GM23338 (cell line): ENCODE data around the gene LRRC10B. TPM values are rescaled to one million over a fixed set of nuclear protein-coding genes. Genes with fewer than 3 reads are reported as not detected.

Source experiments
- ATAC-seq: fragments of 200-7000 bp; cut with Tn5 transposase; 3 replicates; pipeline ENCODE4 v1.9.1; 2020
- DNase-seq: peaks from one replicate; pipeline ENCODE4 v3.0.0-alpha.2; 2015; ENCODE audit warnings: low spot score
- H2AFZ ChIP-seq: fragments of 200-600 bp; sonication (generic); 2 replicates; pipeline ENCODE4 v1.8.0; 2016; ENCODE audit warnings: antibody characterized with exemption, mild to moderate bottlenecking, moderate library complexity
- H3F3A ChIP-seq: fragments of 200-600 bp; sonication (generic); replicated peaks from 2 replicates; pipeline ENCODE4 v1.8.0; 2017; ENCODE audit warnings: antibody characterized with exemption, mixed run types, low read depth
- H3K27ac ChIP-seq: fragments of 200-600 bp; sonication (generic); 2 replicates; pipeline ENCODE4 v1.6.1; 2016; ENCODE audit warnings: low read depth
- H3K27me3 ChIP-seq: fragments of 200-600 bp; sonication (generic); 2 replicates; pipeline ENCODE4 v1.8.0; 2016; ENCODE audit warnings: mild to moderate bottlenecking, mixed run types, moderate library complexity; ENCODE audit not compliant: insufficient read depth
- H3K36me3 ChIP-seq: fragments of 200-600 bp; sonication (generic); 2 replicates; pipeline ENCODE4 v1.8.0; 2016; ENCODE audit warnings: mild to moderate bottlenecking; ENCODE audit not compliant: insufficient read depth
- H3K4me1 ChIP-seq: fragments of 200-600 bp; sonication (generic); 2 replicates; pipeline ENCODE4 v1.8.0; 2016; ENCODE audit warnings: mild to moderate bottlenecking, moderate library complexity; ENCODE audit not compliant: insufficient read depth
- H3K4me2 ChIP-seq: fragments of 200-600 bp; sonication (generic); 2 replicates; pipeline ENCODE4 v1.7.1; 2017; ENCODE audit warnings: mixed run types
- H3K4me3 ChIP-seq: fragments of 200-600 bp; sonication (generic); 2 replicates; pipeline ENCODE4 v1.6.1; 2016; ENCODE audit warnings: mixed run types
- H3K79me2 ChIP-seq: fragments of 200-600 bp; sonication (generic); replicated peaks from 2 replicates; pipeline ENCODE4 v1.8.0; 2017; ENCODE audit warnings: mild to moderate bottlenecking; ENCODE audit not compliant: insufficient read depth
- H3K9me2 ChIP-seq: fragments of 200-600 bp; sonication (generic); 2 replicates; pipeline ENCODE4 v1.8.0; 2017; ENCODE audit not compliant: insufficient read depth
- H4K20me1 ChIP-seq: fragments of 200-600 bp; sonication (generic); replicated peaks from 2 replicates; pipeline ENCODE4 v1.8.0; 2017; ENCODE audit warnings: mild to moderate bottlenecking; ENCODE audit not compliant: insufficient read depth
- H3K27ac Mint-ChIP-seq: 2 replicates; pipeline ENCODE4 v1.8.0; 2020; ENCODE audit warnings: inconsistent platforms, mild to moderate bottlenecking, moderate library complexity, mixed read lengths
- H3K27me3 Mint-ChIP-seq: 3 replicates; pipeline ENCODE4 v1.8.0; 2022; ENCODE audit warnings: low read depth, mild to moderate bottlenecking, moderate library complexity, mixed read lengths, inconsistent platforms; ENCODE audit not compliant: insufficient read depth, poor library complexity
- H3K36me3 Mint-ChIP-seq: 3 replicates; pipeline ENCODE4 v1.8.0; 2021; ENCODE audit warnings: low read depth, mild to moderate bottlenecking, inconsistent platforms, moderate library complexity, mixed read lengths
- H3K4me1 Mint-ChIP-seq: 3 replicates; pipeline ENCODE4 v1.8.0; 2020; ENCODE audit warnings: mild to moderate bottlenecking, inconsistent platforms, mixed read lengths
- H3K4me3 Mint-ChIP-seq: 3 replicates; pipeline ENCODE4 v1.8.0; 2021; ENCODE audit warnings: moderate library complexity, mild to moderate bottlenecking, inconsistent platforms, mixed read lengths
- H3K9me3 Mint-ChIP-seq: 3 replicates; pipeline ENCODE4 v1.8.0; 2020; ENCODE audit warnings: moderate library complexity, mild to moderate bottlenecking, inconsistent platforms, mixed read lengths
- CREB1 ChIP-seq: fragments of 250-450 bp; sonication (Bioruptor Pico); IDR thresholded peaks from 2 replicates; pipeline ENCODE4 v1.5.0; 2020; ENCODE audit warnings: low read depth, mild to moderate bottlenecking, moderate library complexity
- EZH2 ChIP-seq: fragments of 200-600 bp; sonication (generic); IDR thresholded peaks from one replicate; pipeline ENCODE4 v1.8.0; 2017; ENCODE audit warnings: antibody characterized with exemption, mild to moderate bottlenecking, low read depth; ENCODE audit not compliant: unreplicated experiment
- JUNB ChIP-seq: IDR thresholded peaks from one replicate; pipeline ENCODE4 v1.6.1; 2016; ENCODE audit warnings: antibody characterized with exemption; ENCODE audit not compliant: unreplicated experiment
- POLR2AphosphoS5 ChIP-seq: IDR thresholded peaks from 2 replicates; pipeline ENCODE4 v1.6.1; 2016; ENCODE audit warnings: antibody characterized with exemption, low read depth
- ZNF114 ChIP-seq: fragments of 250-450 bp; sonication (Bioruptor Pico); IDR thresholded peaks from 2 replicates; pipeline ENCODE4 v1.5.0; 2020; ENCODE audit warnings: mild to moderate bottlenecking, moderate library complexity
- ZNF331 ChIP-seq: fragments of 250-450 bp; sonication (Bioruptor Pico); IDR thresholded peaks from 2 replicates; pipeline ENCODE4 v1.5.0; 2020; ENCODE audit warnings: low read depth, mild to moderate bottlenecking, moderate library complexity
- polyA plus RNA-seq: library from polyadenylated mRNA; unstranded; fragments of >200 nt; fragmentation: Nextera tagmentation; extraction: Ambion mirVana; gene quantifications from 2 replicates; pipeline ENCODE4 v1.2.1, GENCODE V29; 2016
- total RNA-seq: library from RNA; depleted of rRNA; stranded (reverse); fragments of >200 nt; shearing (Covaris generic); gene quantifications from 2 replicates; pipeline ENCODE4 v1.2.3, GENCODE V29; 2014
- TF ChIP-seq, protein P1 (sequence below): IDR thresholded peaks from 2 replicates; pipeline ENCODE4 v1.6.1; 2016; ENCODE audit warnings: antibody characterized with exemption
- TF ChIP-seq, protein P2 (sequence below), 2 experiments: fragments of 200-600 bp in 1 of 2; sonication (generic) in 1 of 2; conservative IDR thresholded peaks; 2 replicates each; pipeline versions ENCODE4 v1.5.1 to v1.6.1; 2016 to 2017; ENCODE audit warnings: antibody characterized with exemption in 2 of 2, low read depth in 2 of 2, mild to moderate bottlenecking in 2 of 2, moderate library complexity in 1 of 2
- TF ChIP-seq, protein P3 (sequence below): IDR thresholded peaks from one replicate; pipeline ENCODE4 v1.6.1; 2018; ENCODE audit warnings: antibody characterized with exemption; ENCODE audit not compliant: unreplicated experiment

LRRC10B gene
- total and polyA plus RNA-seq, 2 experiments from 2014 or later, result 0.47 to 1.6 TPM

DNA sequence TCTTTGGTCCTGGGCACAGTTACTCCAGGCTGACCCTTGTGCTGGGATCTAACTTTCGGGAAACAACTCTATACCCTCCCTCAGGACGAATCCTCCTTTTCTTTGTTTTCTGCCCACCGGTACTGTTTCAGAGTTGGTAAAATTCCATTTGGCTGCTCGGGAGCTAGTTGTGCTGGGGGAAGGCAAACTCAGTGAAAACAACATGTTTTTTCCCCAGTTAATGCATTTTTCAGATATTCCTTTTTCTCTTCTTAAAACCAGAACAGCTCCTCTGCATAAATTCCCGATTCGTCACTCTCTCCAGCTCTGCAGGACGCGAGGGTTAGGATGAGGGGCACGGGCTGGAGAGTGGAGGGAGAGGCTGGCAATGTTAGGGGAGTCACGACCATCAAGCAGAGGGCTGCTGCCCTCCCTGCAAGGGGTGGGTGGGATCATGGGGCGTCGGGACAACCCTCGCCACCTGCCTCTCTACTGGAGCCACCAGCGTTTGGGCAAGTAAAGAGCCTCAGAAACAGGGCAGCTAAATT is 31.3 kb downstream of the LRRC10B start:
- Histone ChIP-seq H3K27ac (no peak overlapping the region), H3K4me3 (no peak overlapping the region), H3K27me3 (no peaks in the 10 kb centered on the region), H3K4me1 (peaks cover 21% of the 10 kb centered on the region), H3K79me2 (no peaks in the 10 kb centered on the region), H3K4me2 (no peak overlapping the region), H2AFZ (0 out of 2 replicates have a peak overlapping the region, but pooled peaks have one; percentile 23), H4K20me1 (no peaks in the 10 kb centered on the region), H3K36me3 (no peaks in the 10 kb centered on the region), H3K9me2 (peaks cover 9% of the 10 kb centered on the region), H3F3A (0 out of 2 replicates have a peak, but pooled peaks cover 3% of the 10 kb centered on the region)
- peaks cover 10% of the 10 kb centered on the region for H3K27me3 Mint-ChIP-seq
- TF ChIP-seq, protein P1, sequence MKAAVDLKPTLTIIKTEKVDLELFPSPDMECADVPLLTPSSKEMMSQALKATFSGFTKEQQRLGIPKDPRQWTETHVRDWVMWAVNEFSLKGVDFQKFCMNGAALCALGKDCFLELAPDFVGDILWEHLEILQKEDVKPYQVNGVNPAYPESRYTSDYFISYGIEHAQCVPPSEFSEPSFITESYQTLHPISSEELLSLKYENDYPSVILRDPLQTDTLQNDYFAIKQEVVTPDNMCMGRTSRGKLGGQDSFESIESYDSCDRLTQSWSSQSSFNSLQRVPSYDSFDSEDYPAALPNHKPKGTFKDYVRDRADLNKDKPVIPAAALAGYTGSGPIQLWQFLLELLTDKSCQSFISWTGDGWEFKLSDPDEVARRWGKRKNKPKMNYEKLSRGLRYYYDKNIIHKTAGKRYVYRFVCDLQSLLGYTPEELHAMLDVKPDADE, result no peak
- no peak for TF ChIP-seq EZH2
- no peak for DNase-seq
- peaks cover 45% of the 10 kb centered on the region for H3K4me1 Mint-ChIP-seq
- no peak for ATAC-seq
- no peaks in the 10 kb centered on the region for H3K9me3 Mint-ChIP-seq
- no peak overlapping the region for H3K4me3 Mint-ChIP-seq
- no peak overlapping the region; the same call in 1 of the 2 replicates for H3K27ac Mint-ChIP-seq
- H3K36me3 Mint-ChIP-seq, result no peaks in the 10 kb centered on the region; the same call in 2 of the 3 replicates

- H3F3A ChIP-seq, result 0 out of 2 replicates have a peak, but pooled peaks cover 3% of the 10 kb centered on the region
- H3K9me3 Mint-ChIP-seq, result no peaks in the 10 kb centered on the region
- DNase-seq (no peak), ATAC-seq (no peak)
- no peaks in the 10 kb centered on the region for H3K36me3 ChIP-seq
- peaks cover 13% of the 10 kb centered on the region for H3K9me2 ChIP-seq
- H3K4me3 Mint-ChIP-seq, result no peak overlapping the region
- no peaks in the 10 kb centered on the region for H3K27me3 ChIP-seq
- no peak overlapping the region for H3K4me3 ChIP-seq
- H3K4me2 ChIP-seq, result no peak overlapping the region
- H3K27ac ChIP-seq, result no peak overlapping the region
- H3K79me2 ChIP-seq, result no peaks in the 10 kb centered on the region
- peaks cover 47% of the 10 kb centered on the region for H3K4me1 Mint-ChIP-seq
- peaks cover 21% of the 10 kb centered on the region for H3K4me1 ChIP-seq
- no peak overlapping the region for H3K27ac Mint-ChIP-seq
- no peaks in the 10 kb centered on the region for H4K20me1 ChIP-seq
- H3K27me3 Mint-ChIP-seq, result peaks cover 10% of the 10 kb centered on the region
- no peaks in the 10 kb centered on the region; the same call in 2 of the 3 replicates for H3K36me3 Mint-ChIP-seq
- H2AFZ ChIP-seq, result no peak overlapping the region
- TF ChIP-seq ZNF331 (CRISPR knock-in tag) (no peak), JUNB (no peak), CREB1 (no peak), ZNF114 (no peak), POLR2AphosphoS5 (no peak)
- TF ChIP-seq, protein P1, result no peak
- TF ChIP-seq, protein P2, sequence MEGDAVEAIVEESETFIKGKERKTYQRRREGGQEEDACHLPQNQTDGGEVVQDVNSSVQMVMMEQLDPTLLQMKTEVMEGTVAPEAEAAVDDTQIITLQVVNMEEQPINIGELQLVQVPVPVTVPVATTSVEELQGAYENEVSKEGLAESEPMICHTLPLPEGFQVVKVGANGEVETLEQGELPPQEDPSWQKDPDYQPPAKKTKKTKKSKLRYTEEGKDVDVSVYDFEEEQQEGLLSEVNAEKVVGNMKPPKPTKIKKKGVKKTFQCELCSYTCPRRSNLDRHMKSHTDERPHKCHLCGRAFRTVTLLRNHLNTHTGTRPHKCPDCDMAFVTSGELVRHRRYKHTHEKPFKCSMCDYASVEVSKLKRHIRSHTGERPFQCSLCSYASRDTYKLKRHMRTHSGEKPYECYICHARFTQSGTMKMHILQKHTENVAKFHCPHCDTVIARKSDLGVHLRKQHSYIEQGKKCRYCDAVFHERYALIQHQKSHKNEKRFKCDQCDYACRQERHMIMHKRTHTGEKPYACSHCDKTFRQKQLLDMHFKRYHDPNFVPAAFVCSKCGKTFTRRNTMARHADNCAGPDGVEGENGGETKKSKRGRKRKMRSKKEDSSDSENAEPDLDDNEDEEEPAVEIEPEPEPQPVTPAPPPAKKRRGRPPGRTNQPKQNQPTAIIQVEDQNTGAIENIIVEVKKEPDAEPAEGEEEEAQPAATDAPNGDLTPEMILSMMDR (conservative IDR thresholded peaks at IDR 0.05; ENCODE audit: low read depth in 2 of 2), result no peak
- TF ChIP-seq, protein P3, sequence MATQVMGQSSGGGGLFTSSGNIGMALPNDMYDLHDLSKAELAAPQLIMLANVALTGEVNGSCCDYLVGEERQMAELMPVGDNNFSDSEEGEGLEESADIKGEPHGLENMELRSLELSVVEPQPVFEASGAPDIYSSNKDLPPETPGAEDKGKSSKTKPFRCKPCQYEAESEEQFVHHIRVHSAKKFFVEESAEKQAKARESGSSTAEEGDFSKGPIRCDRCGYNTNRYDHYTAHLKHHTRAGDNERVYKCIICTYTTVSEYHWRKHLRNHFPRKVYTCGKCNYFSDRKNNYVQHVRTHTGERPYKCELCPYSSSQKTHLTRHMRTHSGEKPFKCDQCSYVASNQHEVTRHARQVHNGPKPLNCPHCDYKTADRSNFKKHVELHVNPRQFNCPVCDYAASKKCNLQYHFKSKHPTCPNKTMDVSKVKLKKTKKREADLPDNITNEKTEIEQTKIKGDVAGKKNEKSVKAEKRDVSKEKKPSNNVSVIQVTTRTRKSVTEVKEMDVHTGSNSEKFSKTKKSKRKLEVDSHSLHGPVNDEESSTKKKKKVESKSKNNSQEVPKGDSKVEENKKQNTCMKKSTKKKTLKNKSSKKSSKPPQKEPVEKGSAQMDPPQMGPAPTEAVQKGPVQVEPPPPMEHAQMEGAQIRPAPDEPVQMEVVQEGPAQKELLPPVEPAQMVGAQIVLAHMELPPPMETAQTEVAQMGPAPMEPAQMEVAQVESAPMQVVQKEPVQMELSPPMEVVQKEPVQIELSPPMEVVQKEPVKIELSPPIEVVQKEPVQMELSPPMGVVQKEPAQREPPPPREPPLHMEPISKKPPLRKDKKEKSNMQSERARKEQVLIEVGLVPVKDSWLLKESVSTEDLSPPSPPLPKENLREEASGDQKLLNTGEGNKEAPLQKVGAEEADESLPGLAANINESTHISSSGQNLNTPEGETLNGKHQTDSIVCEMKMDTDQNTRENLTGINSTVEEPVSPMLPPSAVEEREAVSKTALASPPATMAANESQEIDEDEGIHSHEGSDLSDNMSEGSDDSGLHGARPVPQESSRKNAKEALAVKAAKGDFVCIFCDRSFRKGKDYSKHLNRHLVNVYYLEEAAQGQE, result no peak
Observed at GRCh38 chr11:61540528-61540927, 32.0 kb downstream of the LRRC10B start.
